GM12873 (cell line): ENCODE data around the gene NPSR1.

Experiments used
- TF ChIP-seq, protein P1 (sequence below): IDR thresholded peaks from 2 replicates; pipeline ENCODE4 v1.5.1; 2012; ENCODE audit warnings: low read depth, mild to moderate bottlenecking, moderate library complexity, low read length, control low read depth; ENCODE audit not compliant: insufficient read depth; ENCODE audit errors: missing control alignments

NPSR1 gene, protein sequence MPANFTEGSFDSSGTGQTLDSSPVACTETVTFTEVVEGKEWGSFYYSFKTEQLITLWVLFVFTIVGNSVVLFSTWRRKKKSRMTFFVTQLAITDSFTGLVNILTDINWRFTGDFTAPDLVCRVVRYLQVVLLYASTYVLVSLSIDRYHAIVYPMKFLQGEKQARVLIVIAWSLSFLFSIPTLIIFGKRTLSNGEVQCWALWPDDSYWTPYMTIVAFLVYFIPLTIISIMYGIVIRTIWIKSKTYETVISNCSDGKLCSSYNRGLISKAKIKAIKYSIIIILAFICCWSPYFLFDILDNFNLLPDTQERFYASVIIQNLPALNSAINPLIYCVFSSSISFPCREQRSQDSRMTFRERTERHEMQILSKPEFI

DNA sequence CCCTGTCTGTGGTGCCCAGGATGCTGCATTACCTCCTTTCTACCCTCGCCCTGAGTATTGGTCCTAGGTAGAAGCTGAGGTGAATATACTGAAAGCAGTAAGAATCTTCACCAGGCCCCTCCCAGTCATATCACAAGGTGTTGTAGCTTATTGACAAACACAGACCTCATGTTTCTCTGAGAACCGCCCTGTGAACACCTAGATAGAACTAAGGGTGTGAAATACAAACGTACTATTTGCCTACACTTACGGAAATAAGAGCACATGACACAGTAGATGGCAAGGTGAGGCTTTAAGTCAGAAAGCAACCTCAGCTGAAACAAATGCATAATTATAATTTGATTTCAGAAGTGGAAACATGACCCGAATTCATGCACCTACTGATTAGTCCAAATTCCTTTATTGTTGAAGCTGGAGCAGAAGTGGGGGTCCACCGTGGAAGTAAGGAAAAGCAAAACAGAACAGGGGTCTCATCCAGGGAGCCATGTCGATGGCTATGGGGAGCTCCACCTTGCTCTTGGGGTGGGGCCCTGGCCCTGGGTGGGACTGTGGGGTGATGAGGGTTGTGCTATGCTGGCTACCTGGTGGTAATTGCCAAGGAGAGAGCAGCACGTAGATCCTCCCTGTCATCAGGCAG, at the start of gene NPSR1:
NPSR1 (plus strand) TSS at position 587 of the 637 bp plus-strand sequence. CDS start 195 bp downstream, outside the sequence.
- TF ChIP-seq, protein P1, sequence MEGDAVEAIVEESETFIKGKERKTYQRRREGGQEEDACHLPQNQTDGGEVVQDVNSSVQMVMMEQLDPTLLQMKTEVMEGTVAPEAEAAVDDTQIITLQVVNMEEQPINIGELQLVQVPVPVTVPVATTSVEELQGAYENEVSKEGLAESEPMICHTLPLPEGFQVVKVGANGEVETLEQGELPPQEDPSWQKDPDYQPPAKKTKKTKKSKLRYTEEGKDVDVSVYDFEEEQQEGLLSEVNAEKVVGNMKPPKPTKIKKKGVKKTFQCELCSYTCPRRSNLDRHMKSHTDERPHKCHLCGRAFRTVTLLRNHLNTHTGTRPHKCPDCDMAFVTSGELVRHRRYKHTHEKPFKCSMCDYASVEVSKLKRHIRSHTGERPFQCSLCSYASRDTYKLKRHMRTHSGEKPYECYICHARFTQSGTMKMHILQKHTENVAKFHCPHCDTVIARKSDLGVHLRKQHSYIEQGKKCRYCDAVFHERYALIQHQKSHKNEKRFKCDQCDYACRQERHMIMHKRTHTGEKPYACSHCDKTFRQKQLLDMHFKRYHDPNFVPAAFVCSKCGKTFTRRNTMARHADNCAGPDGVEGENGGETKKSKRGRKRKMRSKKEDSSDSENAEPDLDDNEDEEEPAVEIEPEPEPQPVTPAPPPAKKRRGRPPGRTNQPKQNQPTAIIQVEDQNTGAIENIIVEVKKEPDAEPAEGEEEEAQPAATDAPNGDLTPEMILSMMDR = no peak

DNA sequence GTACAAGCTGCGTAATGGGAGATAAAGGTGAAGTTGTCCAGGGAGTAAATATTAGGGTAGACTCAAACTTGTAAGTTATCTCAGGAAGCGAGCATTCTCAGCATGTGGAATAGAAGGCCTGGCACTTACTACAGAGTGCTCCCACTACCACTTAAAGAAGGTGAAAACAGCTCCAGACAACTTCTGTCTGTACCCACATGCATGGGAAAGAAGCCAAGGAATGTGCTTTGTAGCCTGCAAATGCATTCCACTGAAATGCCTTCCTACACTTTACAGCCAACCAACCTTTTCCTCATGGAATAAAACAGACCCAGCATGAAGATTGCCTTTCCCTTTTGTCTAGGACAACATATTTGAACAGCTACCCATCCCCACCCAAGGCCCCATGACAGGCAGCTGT, 45.4 kb upstream of the NPSR1 start:
- TF ChIP-seq, protein P1 = no peak

DNA sequence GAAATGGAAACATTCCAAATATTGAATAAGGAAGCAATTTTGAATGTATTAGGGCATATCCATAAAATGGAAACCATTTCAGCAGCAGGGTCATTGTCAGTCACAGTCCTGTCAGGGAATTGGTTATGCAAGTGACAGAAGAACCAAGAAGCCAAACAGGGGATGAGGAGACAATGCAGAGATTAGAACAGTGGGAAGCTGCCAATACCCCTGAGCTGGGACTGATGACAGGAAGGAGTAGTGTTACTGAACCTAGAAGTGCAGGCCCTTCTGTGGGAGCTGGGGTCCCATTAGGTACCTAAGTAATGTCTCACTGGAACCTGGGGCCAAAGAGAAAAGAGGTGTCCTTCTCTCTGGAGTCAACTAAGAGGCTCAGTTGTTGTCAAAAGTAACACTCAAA, 37.6 kb upstream of the NPSR1 start:
- TF ChIP-seq, protein P1 = no peak

DNA sequence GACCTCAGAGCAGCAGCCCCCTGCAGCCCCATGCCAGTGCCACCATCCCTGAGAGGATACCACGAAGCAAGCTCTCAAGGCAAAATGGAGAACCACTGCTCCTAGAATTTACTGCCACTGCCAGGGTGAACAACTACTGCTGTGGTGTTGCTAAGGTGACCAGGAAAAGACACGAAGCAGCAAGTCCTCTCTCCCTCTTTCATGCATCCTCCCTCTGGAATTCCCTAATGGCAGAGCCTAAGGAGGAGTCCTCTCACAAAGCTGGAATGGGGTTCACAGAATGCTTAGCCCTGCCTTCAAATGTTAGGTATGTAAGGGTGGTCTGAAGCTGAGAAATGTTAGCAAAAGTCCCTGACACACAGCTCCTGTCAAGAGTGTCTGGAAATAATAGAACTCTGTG, 35.8 kb upstream of the NPSR1 start:
- TF ChIP-seq, protein P1 = no peak

DNA sequence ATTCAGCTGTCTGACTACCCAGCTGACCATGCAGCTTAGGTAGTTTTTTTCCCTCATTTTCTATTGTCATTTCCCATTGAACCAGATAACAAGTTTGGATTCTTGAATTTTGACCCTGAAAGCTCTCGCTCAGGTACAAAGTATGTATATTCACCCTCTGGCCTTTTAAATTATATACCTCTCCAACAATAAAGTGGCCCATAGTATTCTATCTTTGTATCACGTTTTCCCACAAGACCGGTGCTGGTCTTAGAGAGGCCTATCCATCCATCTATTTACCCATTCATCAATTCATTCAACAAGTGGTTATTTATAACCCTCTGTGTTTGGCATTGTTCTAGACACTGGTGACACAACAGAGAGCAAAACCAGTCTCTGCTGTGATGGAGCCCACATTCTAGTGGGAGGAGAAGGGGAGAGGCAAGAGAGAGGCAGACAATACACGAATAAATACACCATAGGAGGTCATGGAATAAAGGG, 35.2 kb upstream of the NPSR1 start:
- TF ChIP-seq, protein P1 = no peak

DNA sequence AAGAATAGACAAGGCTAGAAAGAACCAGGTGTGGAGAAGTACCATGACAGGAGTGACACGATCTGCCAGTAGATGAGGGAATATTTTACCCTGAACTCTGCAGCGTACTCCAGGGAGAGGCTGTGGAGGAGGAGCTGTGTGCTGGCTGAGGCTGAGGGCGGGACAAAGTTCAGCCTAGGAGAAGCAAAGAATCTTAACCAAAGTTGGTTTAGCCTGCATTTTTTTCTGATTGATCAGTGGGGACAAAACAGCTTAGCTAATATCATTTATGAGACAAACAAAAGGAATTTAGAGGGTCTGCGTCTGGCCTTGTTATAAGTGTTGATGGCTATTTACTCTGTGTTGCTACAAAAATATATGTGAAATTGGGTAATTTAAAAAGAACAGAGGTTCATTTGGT, 5.2 kb upstream of the NPSR1 start:
- TF ChIP-seq, protein P1 = no peak

DNA sequence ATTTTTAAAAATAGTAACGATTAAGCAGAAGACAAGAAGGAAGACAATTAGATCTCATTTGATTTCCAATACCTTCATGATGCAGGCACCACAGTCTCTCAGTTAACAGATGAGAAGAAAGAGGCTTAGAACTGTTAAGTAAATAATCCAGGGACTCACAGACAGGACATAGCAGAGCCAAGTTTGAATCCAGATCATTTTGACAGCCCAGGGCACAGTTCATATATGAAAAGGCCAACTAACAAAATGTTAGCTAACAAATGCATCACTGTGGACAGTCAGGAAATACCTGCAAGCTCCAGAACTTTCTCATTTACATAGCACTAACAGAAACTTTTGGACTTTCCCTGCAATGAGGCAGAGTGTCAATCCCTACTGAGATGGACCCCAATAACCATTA, 4.2 kb upstream of the NPSR1 start:
- TF ChIP-seq, protein P1 = no peak
